ENCODE data around the gene MYO18A.
"Not testable (repeated sequence)": the region's sequence is repeated elsewhere in the genome, so short reads cannot be mapped to it uniquely, and the experiment has no call there.

MYO18A gene

GRCh38 chr17:29165261-29165660 is 14.9 kb downstream of the MYO18A start:
- no peak for DNase-seq

- DNase-seq = no peak
Observed at GRCh38 chr17:29163563-29163962, 16.6 kb downstream of the MYO18A start.

- DNase-seq = no peak
Observed at GRCh38 chr17:29162909-29163341, 17.3 kb downstream of the MYO18A start.

- DNase-seq = no peak
Observed at GRCh38 chr17:29162082-29162908, 17.9 kb downstream of the MYO18A start.

DNA sequence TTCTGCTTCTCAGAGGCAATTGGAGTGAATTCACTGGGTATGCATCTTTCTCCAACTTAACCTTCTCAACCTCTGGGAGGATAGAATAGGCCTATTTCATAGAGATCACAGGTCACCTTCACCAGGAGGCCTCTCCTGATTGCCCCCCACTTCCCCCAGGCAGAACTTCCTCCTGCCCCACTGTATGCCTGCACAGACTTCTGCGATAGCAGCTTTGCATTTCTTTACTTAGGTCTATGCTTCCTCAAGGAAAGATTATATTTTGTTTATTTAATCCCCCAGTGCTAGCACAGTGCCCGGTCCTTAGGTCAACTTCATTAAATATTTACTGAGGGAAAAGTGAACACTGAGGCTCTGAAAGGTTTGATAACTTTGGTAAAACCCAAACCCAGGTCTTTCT is 19.9 kb downstream of the MYO18A start:
- no peak for DNase-seq

GRCh38 chr17:29159306-29159860 is 20.8 kb downstream of the MYO18A start:
- no peak for DNase-seq

- no peak for DNase-seq
Observed at GRCh38 chr17:29158488-29159275, 21.5 kb downstream of the MYO18A start.

GRCh38 chr17:29158096-29158487 is 22.1 kb downstream of the MYO18A start:
- DNase-seq = no peak

DNA sequence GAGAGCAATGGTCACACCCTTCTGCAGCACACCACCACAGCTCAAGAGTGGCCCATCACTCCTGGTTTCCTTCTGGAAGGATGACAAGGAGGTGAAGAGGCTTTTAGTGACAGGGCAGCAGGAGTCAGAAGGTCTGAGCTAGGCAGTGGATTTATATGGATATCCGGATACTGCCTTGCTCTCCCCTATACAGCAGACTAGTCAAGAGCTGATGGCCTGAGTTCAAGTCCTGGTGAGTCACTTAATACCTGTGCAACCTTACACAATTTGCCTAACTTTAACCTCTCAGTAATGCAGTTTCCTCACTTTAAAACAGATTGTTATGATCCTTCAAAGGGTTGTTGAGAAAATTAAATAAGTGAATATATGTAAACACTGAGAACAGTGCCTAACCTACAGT is 22.9 kb downstream of the MYO18A start:
- DNase-seq = no peak

- no peak for DNase-seq
Observed at GRCh38 chr17:29156781-29157180, 23.4 kb downstream of the MYO18A start.

DNA sequence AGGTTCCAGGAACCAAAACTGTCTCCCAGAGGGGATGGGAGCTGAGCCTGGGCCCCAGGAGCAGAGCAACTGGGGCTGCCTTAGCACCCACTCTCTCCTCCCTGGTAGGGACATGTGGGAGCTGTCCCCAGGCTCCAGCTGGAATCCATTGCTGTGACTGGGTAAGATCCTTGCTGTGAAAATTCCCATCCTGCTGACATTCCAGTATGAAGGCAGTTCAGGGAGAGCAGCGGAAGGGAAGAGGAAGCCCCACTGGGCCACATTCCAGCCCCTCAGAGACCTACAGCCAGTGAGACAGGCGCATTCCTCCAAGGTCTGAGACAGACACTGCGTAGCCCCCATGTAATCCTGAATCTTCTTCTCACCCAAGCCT is 24.2 kb downstream of the MYO18A start:
- no peak for DNase-seq

DNA sequence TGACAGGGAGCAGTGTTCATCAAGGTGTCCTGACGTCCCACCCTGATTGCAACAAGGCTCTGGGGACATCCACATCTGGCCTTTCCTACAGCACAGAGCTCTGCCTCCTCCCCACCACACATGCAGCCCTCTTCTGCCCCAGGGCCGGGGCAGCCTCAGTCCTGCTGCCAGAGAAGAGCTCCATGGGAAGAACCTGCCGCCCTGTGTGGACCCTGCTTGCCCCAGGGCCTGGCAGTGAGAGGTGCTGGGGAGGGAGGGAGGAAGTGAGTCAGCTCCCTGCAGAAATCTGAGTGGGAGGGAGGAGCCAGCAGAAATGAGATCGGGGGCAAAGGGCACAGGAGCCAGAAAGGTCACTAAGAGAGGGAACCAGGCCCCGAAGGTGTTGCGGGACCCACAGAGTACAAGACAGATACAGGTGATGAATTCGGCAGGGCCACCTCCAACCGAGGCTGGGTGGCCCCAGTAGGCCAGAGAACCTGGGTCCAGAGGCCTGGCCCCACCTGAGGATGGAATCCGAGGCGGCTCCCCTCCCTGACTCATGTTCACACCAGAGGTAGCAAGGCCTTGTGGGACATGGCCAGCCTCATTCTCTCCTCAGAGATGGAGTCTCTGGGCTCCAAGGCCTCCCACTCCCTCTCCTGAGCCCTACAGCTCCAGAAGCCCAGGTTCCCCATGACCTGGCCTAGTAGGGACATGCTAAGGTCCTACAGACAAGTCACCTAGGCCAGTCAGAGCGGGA is 24.8 kb downstream of the MYO18A start:
- DNase-seq = peak; percentile 56

DNA sequence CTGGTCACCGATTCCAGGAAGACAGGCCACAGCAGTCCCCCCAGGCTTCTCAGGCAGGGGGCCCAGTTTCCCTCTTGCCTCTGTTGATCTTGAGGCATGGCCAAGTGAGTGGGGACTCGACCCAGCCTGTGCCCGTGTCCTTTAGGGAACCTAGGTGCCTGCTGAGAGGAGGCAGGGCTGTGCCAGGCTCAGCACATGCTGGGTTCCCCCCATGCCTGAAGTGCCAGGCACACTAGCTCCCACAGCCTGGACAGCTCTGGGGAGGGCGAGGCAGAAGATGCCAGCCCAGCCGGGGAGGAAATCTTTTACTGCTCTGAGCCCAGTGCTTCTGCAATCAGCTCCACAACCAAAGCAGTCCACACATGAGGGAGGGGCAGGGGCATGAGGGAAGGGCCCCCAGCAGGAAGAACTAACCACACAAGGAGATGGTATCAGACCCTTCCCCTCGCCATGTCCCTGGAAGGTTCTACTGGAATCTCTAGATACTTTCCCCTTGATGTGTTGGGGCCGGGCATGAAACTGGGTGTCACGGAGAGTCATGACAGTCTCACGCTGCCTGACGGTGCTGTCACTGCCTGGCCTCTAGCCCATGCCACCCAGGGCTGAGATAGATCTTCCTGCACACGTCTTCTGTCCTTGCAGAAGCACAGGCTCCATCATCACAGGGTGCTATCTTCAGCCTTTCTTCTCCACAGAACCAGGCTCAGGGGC is 25.5 kb downstream of the MYO18A start:
- DNase-seq = no peak

- no peak for DNase-seq
Observed at GRCh38 chr17:29151567-29151966, 28.6 kb downstream of the MYO18A start.

DNA sequence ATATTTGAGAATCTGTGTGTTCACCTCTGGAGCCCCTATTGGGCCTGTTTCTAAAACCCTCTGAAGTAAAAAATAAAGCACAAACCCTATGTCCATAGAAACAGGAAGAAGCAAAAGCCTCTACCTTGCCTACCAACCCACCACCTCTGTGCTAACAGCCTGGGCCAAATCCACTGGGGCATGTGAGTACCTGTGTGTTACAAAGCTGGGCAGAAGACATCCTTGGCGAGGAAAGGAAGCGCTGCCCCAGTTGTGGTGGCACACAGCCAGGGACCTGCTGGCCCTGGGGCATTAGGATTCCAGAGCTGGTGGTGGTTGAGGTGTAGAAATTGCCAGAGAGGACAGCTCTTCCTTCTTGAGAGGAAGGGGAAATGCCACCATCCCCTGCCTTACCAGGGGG is 30.0 kb downstream of the MYO18A start:
- DNase-seq = no peak

- peak; percentile 24 for DNase-seq
Observed at GRCh38 chr17:29149431-29150064, 30.6 kb downstream of the MYO18A start.

- DNase-seq = peak; percentile 93
Observed at GRCh38 chr17:29148790-29149430, 31.3 kb downstream of the MYO18A start.

DNA sequence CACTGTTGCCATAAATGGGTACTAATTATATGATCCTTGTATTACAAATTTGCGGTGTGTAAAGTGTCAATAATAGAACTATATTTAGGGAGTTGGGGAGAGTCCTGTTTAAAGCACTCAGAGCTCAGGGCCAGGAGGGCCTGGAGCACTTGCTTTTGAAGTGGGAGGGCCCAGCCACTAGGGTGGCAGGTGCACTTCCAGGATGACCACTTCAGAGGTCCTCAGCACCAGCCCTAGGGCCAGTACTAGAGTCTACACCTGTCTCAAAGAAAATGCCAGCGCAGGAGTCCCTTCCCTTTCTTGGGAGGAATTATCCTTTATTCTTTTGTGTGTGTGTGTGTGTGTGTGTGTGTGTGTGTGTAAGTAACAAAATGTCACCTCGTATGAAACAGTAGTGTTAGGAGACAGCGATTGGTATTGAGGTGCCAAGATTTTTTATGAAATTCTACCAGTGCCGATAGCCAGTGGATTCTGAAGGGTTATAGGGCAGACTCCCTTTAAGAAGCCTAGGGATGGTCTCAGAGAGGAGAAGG is 31.9 kb downstream of the MYO18A start:
- no peak for DNase-seq

GRCh38 chr17:29147682-29148081 is 32.5 kb downstream of the MYO18A start:
- DNase-seq = no peak

- DNase-seq = not testable (repeated sequence)
Observed at GRCh38 chr17:29147228-29147627, 33.0 kb downstream of the MYO18A start.

GRCh38 chr17:29146369-29146972 is 33.7 kb downstream of the MYO18A start:
- DNase-seq = no peak
